ENCODE data around the gene LAPTM5. TPM values are rescaled to one million over a fixed set of nuclear protein-coding genes. Genes with fewer than 3 reads are reported as not detected.
"Not testable (repeated sequence)": the region's sequence is repeated elsewhere in the genome, so short reads cannot be mapped to it uniquely, and the experiment has no call there.

The LAPTM5 gene
- total RNA-seq, 2 donors from 2014 or later = 14.9 to 39.1 TPM

- H3K4me1 ChIP-seq (replicated peaks) = peaks cover 3% of the 10 kb centered on the region
- 49% methylated on average over 7 of the region's 7 CpGs for WGBS
- DNase-seq (ENCODE audit: low spot score) = no peak
- no peaks in the 10 kb centered on the region for H3K36me3 ChIP-seq
- H3K27ac ChIP-seq = no peak overlapping the region
- H3K4me3 ChIP-seq = no peak overlapping the region
- no peaks in the 10 kb centered on the region for H3K9me3 ChIP-seq
- intact Hi-C loops (cut with DNase I) = no loop called here
- TF ChIP-seq POLR2A (IDR thresholded peaks at IDR 0.05) (no peak), POLR2AphosphoS5 (IDR thresholded peaks at IDR 0.05) (no peak), CTCF (IDR thresholded peaks at IDR 0.05) (no peak)
- H3K27me3 ChIP-seq (replicated peaks; ENCODE audit: insufficient read depth) = no peaks in the 10 kb centered on the region
Measured at GRCh38 chr1:30689901-30690645, 67.5 kb downstream of the LAPTM5 start.

GRCh38 chr1:30688920-30689794 lies 68.4 kb downstream of the LAPTM5 start:
- Histone ChIP-seq H3K9me3 (no peaks in the 10 kb centered on the region), H3K27me3 (replicated peaks; ENCODE audit: insufficient read depth) (no peaks in the 10 kb centered on the region), H3K36me3 (no peaks in the 10 kb centered on the region), H3K4me3 (no peak overlapping the region), H3K4me1 (replicated peaks) (no peaks in the 10 kb centered on the region), H3K27ac (no peak overlapping the region)
- 78% methylated on average over 11 of the region's 11 CpGs for WGBS
- TF ChIP-seq CTCF (IDR thresholded peaks at IDR 0.05) (no peak), POLR2A (IDR thresholded peaks at IDR 0.05) (no peak), POLR2AphosphoS5 (IDR thresholded peaks at IDR 0.05) (no peak)
- intact Hi-C loops (cut with DNase I) = no loop called here
- DNase-seq (ENCODE audit: low spot score) = no peak

GRCh38 chr1:30688516-30688915 lies 69.1 kb downstream of the LAPTM5 start:
- H3K9me3 ChIP-seq; H3K27ac ChIP-seq; H3K4me1 ChIP-seq (replicated peaks); H3K4me3 ChIP-seq; H3K27me3 ChIP-seq (replicated peaks; ENCODE audit: insufficient read depth); DNase-seq (ENCODE audit: low spot score); H3K36me3 ChIP-seq; intact Hi-C loops (cut with DNase I): not testable (repeated sequence)
- 94% methylated on average over 9 of the region's 9 CpGs for WGBS

- WGBS = 91% methylated on average over 6 of the region's 6 CpGs
Measured at GRCh38 chr1:30687886-30688285, 69.7 kb downstream of the LAPTM5 start.

More at GRCh38 chr1:30687886-30688285, 69.7 kb downstream of the LAPTM5 start:
- no peak for TF ChIP-seq CTCF (IDR thresholded peaks at IDR 0.05)
- no peak for TF ChIP-seq POLR2AphosphoS5 (IDR thresholded peaks at IDR 0.05)
- DNase-seq (ENCODE audit: low spot score) = no peak
- no peaks in the 10 kb centered on the region for H3K36me3 ChIP-seq
- intact Hi-C loops (cut with DNase I) = no loop called here
- no peak overlapping the region for H3K27ac ChIP-seq
- no peaks in the 10 kb centered on the region for H3K4me1 ChIP-seq (replicated peaks)
- no peak overlapping the region for H3K4me3 ChIP-seq
- no peaks in the 10 kb centered on the region for H3K9me3 ChIP-seq
- no peaks in the 10 kb centered on the region for H3K27me3 ChIP-seq (replicated peaks; ENCODE audit: insufficient read depth)

Data from prostate gland (tissue), 2 donors.